Activated naive CD8-positive, alpha-beta T cell treated with anti-CD3 and anti-CD28 coated beads for 36 hours (primary cell): ENCODE results near the gene RHBDD3. TPM values are rescaled to one million over a fixed set of nuclear protein-coding genes. Genes with fewer than 3 reads are reported as not detected.
"Not testable (repeated sequence)": the region's sequence is repeated elsewhere in the genome, so short reads cannot be mapped to it uniquely, and the experiment has no call there.

Source experiments
- DNase-seq: peaks from one replicate; pipeline ENCODE4 v3.0.0; 2021
- H3K27ac Mint-ChIP-seq: one replicate; pipeline ENCODE4 v1.8.0; 2022; ENCODE audit warnings: mild to moderate bottlenecking, moderate library complexity, mixed read lengths
- H3K27me3 Mint-ChIP-seq: one replicate; pipeline ENCODE4 v1.8.0; 2022; ENCODE audit warnings: mild to moderate bottlenecking, mixed read lengths
- H3K36me3 Mint-ChIP-seq: one replicate; pipeline ENCODE4 v1.8.0; 2021; ENCODE audit warnings: mild to moderate bottlenecking, mixed read lengths
- H3K4me1 Mint-ChIP-seq: one replicate; pipeline ENCODE4 v1.8.0; 2021; ENCODE audit warnings: mixed read lengths
- H3K4me3 Mint-ChIP-seq: one replicate; pipeline ENCODE4 v1.8.0; 2022; ENCODE audit warnings: mild to moderate bottlenecking, moderate library complexity, mixed read lengths
- H3K9me3 Mint-ChIP-seq: one replicate; pipeline ENCODE4 v1.8.0; 2022; ENCODE audit warnings: mixed read lengths
- total RNA-seq, 2 experiments: library from RNA; stranded (reverse); gene quantifications; one replicate each; pipeline ENCODE4 v1.2.3, GENCODE V29; 2021

The RHBDD3 gene
- total RNA-seq, 2 experiments from 2014 or later, result 32.4 to 33.1 TPM

GRCh38 chr22:29224859-29225410 lies 42.8 kb downstream of the RHBDD3 start:
- Mint-ChIP-seq H3K9me3 (no peaks in the 10 kb centered on the region), H3K36me3 (no peaks in the 10 kb centered on the region), H3K27me3 (no peaks in the 10 kb centered on the region), H3K4me3 (no peak overlapping the region), H3K4me1 (no peaks in the 10 kb centered on the region), H3K27ac (no peak overlapping the region)
- DNase-seq, result no peak

- Mint-ChIP-seq H3K27ac (no peak overlapping the region), H3K4me1 (no peaks in the 10 kb centered on the region), H3K36me3 (no peaks in the 10 kb centered on the region), H3K27me3 (no peaks in the 10 kb centered on the region), H3K4me3 (no peak overlapping the region), H3K9me3 (no peaks in the 10 kb centered on the region)
- no peak for DNase-seq
Measured at GRCh38 chr22:29224121-29224858, 43.5 kb downstream of the RHBDD3 start.

- Mint-ChIP-seq H3K27ac (no peak overlapping the region), H3K27me3 (no peaks in the 10 kb centered on the region), H3K4me3 (no peak overlapping the region), H3K4me1 (no peaks in the 10 kb centered on the region), H3K36me3 (no peaks in the 10 kb centered on the region), H3K9me3 (no peaks in the 10 kb centered on the region)
- no peak for DNase-seq
Measured at GRCh38 chr22:29219881-29220670, 47.7 kb downstream of the RHBDD3 start.

- not testable (repeated sequence) for DNase-seq, H3K9me3 Mint-ChIP-seq, H3K27ac Mint-ChIP-seq, H3K4me3 Mint-ChIP-seq, H3K4me1 Mint-ChIP-seq, H3K36me3 Mint-ChIP-seq, H3K27me3 Mint-ChIP-seq
Measured at GRCh38 chr22:29219409-29219782, 48.4 kb downstream of the RHBDD3 start.

- Mint-ChIP-seq H3K9me3 (no peaks in the 10 kb centered on the region), H3K4me3 (no peak overlapping the region), H3K27ac (no peak overlapping the region), H3K4me1 (no peaks in the 10 kb centered on the region), H3K36me3 (no peaks in the 10 kb centered on the region), H3K27me3 (no peaks in the 10 kb centered on the region)
- DNase-seq, result no peak
Measured at GRCh38 chr22:29218758-29219408, 48.9 kb downstream of the RHBDD3 start.

GRCh38 chr22:29217827-29218757 lies 49.7 kb downstream of the RHBDD3 start:
- DNase-seq, result no peak
- Mint-ChIP-seq H3K36me3 (no peaks in the 10 kb centered on the region), H3K9me3 (no peaks in the 10 kb centered on the region), H3K27ac (no peak overlapping the region), H3K4me1 (no peaks in the 10 kb centered on the region), H3K27me3 (peaks cover under 1% of the 10 kb centered on the region), H3K4me3 (no peak overlapping the region)

GRCh38 chr22:29216873-29217666 lies 50.7 kb downstream of the RHBDD3 start:
- H3K9me3 Mint-ChIP-seq, result no peaks in the 10 kb centered on the region
- H3K4me3 Mint-ChIP-seq, result no peak overlapping the region
- no peaks in the 10 kb centered on the region for H3K4me1 Mint-ChIP-seq
- no peak for DNase-seq
- H3K27ac Mint-ChIP-seq, result no peak overlapping the region
- H3K27me3 Mint-ChIP-seq, result peaks cover 5% of the 10 kb centered on the region
- no peaks in the 10 kb centered on the region for H3K36me3 Mint-ChIP-seq

GRCh38 chr22:29216011-29216872 lies 51.5 kb downstream of the RHBDD3 start:
- DNase-seq, result no peak
- Mint-ChIP-seq H3K36me3 (no peaks in the 10 kb centered on the region), H3K9me3 (no peaks in the 10 kb centered on the region), H3K4me1 (no peaks in the 10 kb centered on the region), H3K4me3 (no peak overlapping the region), H3K27ac (no peak overlapping the region), H3K27me3 (peaks cover 5% of the 10 kb centered on the region)

GRCh38 chr22:29215012-29215860 lies 52.5 kb downstream of the RHBDD3 start:
- Mint-ChIP-seq H3K9me3 (no peaks in the 10 kb centered on the region), H3K4me1 (no peaks in the 10 kb centered on the region), H3K27ac (no peak overlapping the region), H3K27me3 (peaks cover 5% of the 10 kb centered on the region), H3K4me3 (no peak overlapping the region), H3K36me3 (no peaks in the 10 kb centered on the region)
- no peak for DNase-seq

GRCh38 chr22:29214232-29214631 lies 53.5 kb downstream of the RHBDD3 start:
- DNase-seq, result no peak
- no peaks in the 10 kb centered on the region for H3K36me3 Mint-ChIP-seq
- H3K4me3 Mint-ChIP-seq, result no peak overlapping the region
- no peaks in the 10 kb centered on the region for H3K4me1 Mint-ChIP-seq
- H3K27me3 Mint-ChIP-seq, result peaks cover 5% of the 10 kb centered on the region
- H3K27ac Mint-ChIP-seq, result no peak overlapping the region
- H3K9me3 Mint-ChIP-seq, result no peaks in the 10 kb centered on the region

- no peaks in the 10 kb centered on the region for H3K9me3 Mint-ChIP-seq
- H3K4me3 Mint-ChIP-seq, result no peak overlapping the region
- no peaks in the 10 kb centered on the region for H3K36me3 Mint-ChIP-seq
- DNase-seq, result no peak
- H3K27ac Mint-ChIP-seq, result no peak overlapping the region
- H3K4me1 Mint-ChIP-seq, result no peaks in the 10 kb centered on the region
- peaks cover 8% of the 10 kb centered on the region for H3K27me3 Mint-ChIP-seq
Measured at GRCh38 chr22:29213493-29213892, 54.3 kb downstream of the RHBDD3 start.

- DNase-seq, result no peak
- Mint-ChIP-seq H3K27ac (no peak overlapping the region), H3K27me3 (peaks cover 14% of the 10 kb centered on the region), H3K4me1 (no peaks in the 10 kb centered on the region), H3K4me3 (no peak overlapping the region), H3K9me3 (no peaks in the 10 kb centered on the region), H3K36me3 (no peaks in the 10 kb centered on the region)
Measured at GRCh38 chr22:29212743-29213142, 55.0 kb downstream of the RHBDD3 start.
